Fibroblast of mammary gland (primary cell): ENCODE results near the gene GUCD1.

Source experiments
- DNase-seq: peaks from one replicate; pipeline ENCODE4 v3.0.0-alpha.2; 2010; ENCODE audit warnings: low read depth
- H3K4me3 ChIP-seq: 2 replicates; pipeline ENCODE4 v1.5.1; 2011; ENCODE audit warnings: low read depth, mild to moderate bottlenecking, low read length, moderate library complexity; ENCODE audit not compliant: control insufficient read depth
- CTCF ChIP-seq: conservative IDR thresholded peaks from 2 replicates; pipeline ENCODE4 v1.5.1; 2011; ENCODE audit warnings: low read depth, low read length, inconsistent platforms; ENCODE audit not compliant: control insufficient read depth, insufficient read depth

Gene GUCD1

GRCh38 chr22:24583221-24584165, 28.6 kb upstream of the GUCD1 start:
- no peak for DNase-seq
- no peak for TF ChIP-seq CTCF
- no peak overlapping the region for H3K4me3 ChIP-seq

- H3K4me3 ChIP-seq = no peak overlapping the region
- TF ChIP-seq CTCF = no peak
Measured at GRCh38 chr22:24582056-24582814, 27.3 kb upstream of the GUCD1 start.

DNA sequence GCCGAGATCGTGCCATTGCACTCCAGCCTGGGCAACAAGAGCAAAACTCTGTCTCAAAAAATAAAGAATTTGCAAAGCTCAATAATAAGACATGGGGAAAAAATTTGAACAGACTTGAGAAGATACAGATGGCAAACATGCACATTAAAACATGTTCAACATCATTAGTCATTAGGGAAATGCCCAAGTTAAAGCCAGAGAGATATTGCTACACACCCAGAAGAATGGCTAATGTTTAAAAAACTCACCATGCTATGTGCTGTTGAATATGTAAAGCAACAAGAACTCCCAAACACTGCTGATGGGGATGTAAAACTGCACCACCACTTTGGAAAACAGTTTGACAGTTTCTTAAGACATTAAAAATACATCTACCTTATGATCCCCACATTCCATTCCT, 25.3 kb upstream of the GUCD1 start:
- no peak overlapping the region for H3K4me3 ChIP-seq
- peak; percentile 84 for DNase-seq
- TF ChIP-seq CTCF = no peak

More at GRCh38 chr22:24582056-24582814, 27.3 kb upstream of the GUCD1 start:
- DNase-seq = no peak

DNA sequence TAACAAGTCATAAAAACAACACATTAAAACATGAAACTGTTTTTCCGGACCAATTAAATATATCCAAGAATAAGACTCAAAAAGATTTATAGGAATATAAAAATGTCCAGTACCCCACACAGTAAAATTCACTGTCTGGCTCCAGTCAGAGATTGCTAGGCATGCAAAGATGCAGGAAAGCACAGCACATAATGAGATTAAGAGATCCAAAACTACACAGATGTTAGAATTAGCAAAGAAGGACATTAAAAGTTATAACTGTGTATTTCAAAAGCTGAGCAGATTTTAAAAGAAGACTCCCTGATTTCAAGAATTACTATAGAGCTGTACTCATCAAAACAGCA, 24.3 kb upstream of the GUCD1 start:
- TF ChIP-seq CTCF = no peak
- H3K4me3 ChIP-seq = no peak overlapping the region
- no peak for DNase-seq

- TF ChIP-seq CTCF = no peak
- DNase-seq = no peak
- no peak overlapping the region for H3K4me3 ChIP-seq
Measured at GRCh38 chr22:24578355-24579257, 23.7 kb upstream of the GUCD1 start.

DNA sequence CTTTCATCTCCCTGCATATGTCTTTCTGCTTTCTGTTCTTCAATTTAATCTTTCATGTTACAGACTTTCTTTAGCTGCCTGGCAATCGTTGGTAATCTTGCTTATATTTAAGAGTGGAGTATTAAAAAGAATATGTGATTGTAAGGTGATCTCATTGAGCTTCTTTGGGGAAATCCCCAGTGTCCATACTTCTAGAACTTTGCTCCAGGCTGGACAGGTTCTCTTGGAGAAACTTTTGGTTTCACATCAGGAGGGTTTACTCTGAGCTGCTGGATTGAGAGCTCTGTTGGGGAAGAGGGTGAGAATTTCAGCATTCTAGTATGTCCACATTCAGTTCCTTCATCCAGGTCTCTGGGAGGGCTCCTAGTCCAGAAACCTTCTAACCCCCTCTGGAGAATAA, 21.8 kb upstream of the GUCD1 start:
- DNase-seq = no peak
- TF ChIP-seq CTCF = no peak
- no peak overlapping the region for H3K4me3 ChIP-seq
